Esophagus (tissue), 2 donors: ENCODE results near the gene CLSTN3. TPM values are rescaled to one million over a fixed set of nuclear protein-coding genes. Genes with fewer than 3 reads are reported as not detected.

ENCODE experiments used
- H3K27ac ChIP-seq, 2 donors: one replicate each; pipeline ENCODE4 v1.5.1; 2013; ENCODE audit warnings: low read depth in 2 of 2, mild to moderate bottlenecking in 2 of 2, inconsistent platforms in 1 of 2, low read length in 1 of 2, moderate library complexity in 1 of 2
- H3K27me3 ChIP-seq, 2 donors: one replicate each; pipeline ENCODE4 v1.6.1; 2013; ENCODE audit warnings: low read length in 2 of 2, control low read depth in 1 of 2, mild to moderate bottlenecking in 1 of 2; ENCODE audit not compliant: insufficient read depth in 2 of 2, control insufficient read depth in 1 of 2
- H3K36me3 ChIP-seq, 2 donors: one replicate each; pipeline ENCODE4 v1.6.1; 2013; ENCODE audit warnings: low read length in 1 of 2; ENCODE audit not compliant: control insufficient read depth in 2 of 2, insufficient read depth in 2 of 2
- H3K4me1 ChIP-seq, 2 donors: one replicate each; pipeline ENCODE4 v1.6.1; 2013; ENCODE audit warnings: low read length in 1 of 2; ENCODE audit not compliant: control insufficient read depth in 2 of 2, insufficient read depth in 2 of 2
- H3K4me3 ChIP-seq, 2 donors: one replicate each; pipeline ENCODE4 v1.5.1; 2013; ENCODE audit warnings: low read length in 2 of 2, mild to moderate bottlenecking in 2 of 2, low read depth in 1 of 2, moderate library complexity in 1 of 2
- H3K9me3 ChIP-seq, 2 donors: one replicate each; pipeline ENCODE4 v1.6.1; 2013; ENCODE audit warnings: mild to moderate bottlenecking in 2 of 2, low read depth in 1 of 2, low read length in 1 of 2, moderate library complexity in 1 of 2; ENCODE audit not compliant: control insufficient read depth in 2 of 2, insufficient read depth in 1 of 2
- WGBS, 2 donors: extraction: QIAGEN DNeasy Blood & Tissue Kit; methylation state at CpG; one replicate each; pipeline ENCODE4 v1.1.7; 2013; 5-methylcytosine and 5-hydroxymethylcytosine counted together
- polyA plus RNA-seq, 2 donors: library from polyadenylated mRNA; stranded (reverse); fragments of 200-250 nt; gene quantifications; one replicate each; pipeline ENCODE4 v1.2.3, GENCODE V29; 2013
- donor health status: healthy with polysubstance abuse.
- donor health status: Bipolar disorder and iron deficiency.

The CLSTN3 gene
- polyA plus RNA-seq, 2 donors: 5.3 to 12.0 TPM

DNA sequence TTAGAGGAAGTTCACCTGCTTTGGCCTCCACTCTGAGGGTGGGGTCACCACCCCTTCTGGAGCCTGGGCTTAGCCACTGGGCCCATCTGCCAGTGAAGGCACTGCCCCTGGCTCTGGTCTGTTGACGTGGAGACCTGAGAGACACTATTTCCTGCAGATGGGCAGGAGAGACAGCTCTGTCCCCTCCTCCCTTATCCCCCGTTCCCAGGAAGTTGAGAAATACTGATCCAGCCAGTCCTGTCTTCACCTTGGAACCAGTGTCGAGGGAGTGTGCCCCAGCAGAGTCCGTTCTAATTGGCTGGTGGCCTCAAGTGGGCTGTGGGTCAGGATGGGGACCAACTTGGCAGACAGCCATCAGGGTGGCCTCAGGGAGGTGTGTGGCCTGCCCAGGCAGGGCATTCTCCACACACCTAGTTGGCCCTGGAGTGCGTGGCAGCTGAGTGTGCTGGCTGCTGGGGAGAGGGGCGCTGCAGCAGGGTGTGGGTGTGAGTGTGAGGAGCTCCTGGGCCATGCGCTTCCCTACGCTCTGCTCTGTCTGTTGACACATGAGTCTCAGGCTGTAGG is 25.4 kb downstream of the CLSTN3 start:
- Histone ChIP-seq H3K4me1 (peaks cover 6 to 20% of the 10 kb centered on the region in 2 donors), H3K36me3 (peaks cover 4 to 7% of the 10 kb centered on the region in 2 donors), H3K27ac (peak overlapping the region in 1 of 2 donors; percentile 36), H3K9me3 (no peaks in the 10 kb centered on the region), H3K4me3 (no peak overlapping the region), H3K27me3 (no peaks in the 10 kb centered on the region)
- 53 to 62% methylated on average over 8 of the region's 8 CpGs for WGBS, 2 donors

- H3K4me3 ChIP-seq: no peak overlapping the region
- H3K27ac ChIP-seq: no peak overlapping the region
- H3K9me3 ChIP-seq: no peaks in the 10 kb centered on the region
- peaks cover 2 to 3% of the 10 kb centered on the region in 2 donors for H3K36me3 ChIP-seq
- no peaks in the 10 kb centered on the region for H3K27me3 ChIP-seq
- H3K4me1 ChIP-seq: peaks cover 6 to 20% of the 10 kb centered on the region in 2 donors
- WGBS, 2 donors: 74 to 77% methylated on average over 24 of the region's 24 CpGs
Measured at GRCh38 chr12:7156259-7157197, 26.4 kb downstream of the CLSTN3 start.

DNA sequence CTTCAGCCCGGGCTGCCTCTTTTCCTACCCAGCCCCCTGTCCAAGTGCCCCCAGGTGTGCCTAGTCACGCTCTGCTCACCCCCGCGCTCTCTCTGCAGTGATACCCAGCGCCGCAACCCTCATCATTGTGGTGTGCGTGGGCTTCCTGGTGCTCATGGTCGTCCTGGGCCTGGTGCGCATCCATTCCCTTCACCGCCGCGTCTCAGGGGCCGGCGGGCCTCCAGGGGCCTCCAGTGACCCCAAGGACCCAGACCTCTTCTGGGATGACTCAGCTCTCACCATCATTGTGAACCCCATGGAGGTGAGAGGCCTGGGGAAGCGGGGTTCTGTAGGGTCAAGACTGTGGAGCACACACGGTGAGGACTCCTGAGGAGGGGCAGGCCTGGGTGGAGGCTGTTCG is 27.2 kb downstream of the CLSTN3 start:
- Histone ChIP-seq H3K4me1 (peaks cover 6 to 20% of the 10 kb centered on the region in 2 donors), H3K9me3 (no peaks in the 10 kb centered on the region), H3K27ac (no peak overlapping the region), H3K36me3 (peaks cover 2 to 3% of the 10 kb centered on the region in 2 donors), H3K27me3 (no peaks in the 10 kb centered on the region), H3K4me3 (no peak overlapping the region)
- WGBS, 2 donors: 91 to 94% methylated on average over 17 of the region's 17 CpGs

GRCh38 chr12:7158781-7159609 is 28.8 kb downstream of the CLSTN3 start:
- Histone ChIP-seq H3K9me3 (no peaks in the 10 kb centered on the region), H3K4me1 (peaks cover 6 to 20% of the 10 kb centered on the region in 2 donors), H3K4me3 (no peak overlapping the region), H3K36me3 (peaks cover 2 to 3% of the 10 kb centered on the region in 2 donors), H3K27me3 (no peaks in the 10 kb centered on the region), H3K27ac (no peak overlapping the region)
- WGBS, 2 donors: 68 to 82% methylated on average over 9 to 10 of the region's 10 CpGs

- H3K36me3 ChIP-seq: peaks cover 2 to 3% of the 10 kb centered on the region in 2 donors
- H3K9me3 ChIP-seq: no peaks in the 10 kb centered on the region
- WGBS, 2 donors: 76 to 84% methylated on average over 6 to 7 of the region's 7 CpGs
- peaks cover 6 to 20% of the 10 kb centered on the region in 2 donors for H3K4me1 ChIP-seq
- no peak overlapping the region for H3K4me3 ChIP-seq
- no peak overlapping the region for H3K27ac ChIP-seq
- no peaks in the 10 kb centered on the region for H3K27me3 ChIP-seq
Measured at GRCh38 chr12:7160183-7160582, 30.0 kb downstream of the CLSTN3 start.

GRCh38 chr12:7161327-7161726 is 31.2 kb downstream of the CLSTN3 start:
- Histone ChIP-seq H3K4me3 (no peak overlapping the region), H3K27ac (no peak overlapping the region), H3K27me3 (no peaks in the 10 kb centered on the region), H3K36me3 (peaks cover 2 to 3% of the 10 kb centered on the region in 2 donors), H3K9me3 (no peaks in the 10 kb centered on the region), H3K4me1 (peaks cover 1 to 9% of the 10 kb centered on the region in 2 donors)
- WGBS, 2 donors: 86 to 93% methylated on average over 4 of the region's 4 CpGs

- H3K4me1 ChIP-seq: peaks cover 0 to 5% of the 10 kb centered on the region in 2 donors
- H3K27me3 ChIP-seq: no peaks in the 10 kb centered on the region
- peaks cover 0 to 3% of the 10 kb centered on the region in 2 donors for H3K36me3 ChIP-seq
- H3K9me3 ChIP-seq: no peaks in the 10 kb centered on the region
- WGBS, 2 donors: 80 to 86% methylated on average over 5 of the region's 5 CpGs
- H3K27ac ChIP-seq: no peak overlapping the region
- H3K4me3 ChIP-seq: no peak overlapping the region
Measured at GRCh38 chr12:7161811-7162210, 31.6 kb downstream of the CLSTN3 start.

GRCh38 chr12:7162691-7163114 is 32.5 kb downstream of the CLSTN3 start:
- peaks cover 0 to 3% of the 10 kb centered on the region in 2 donors for H3K36me3 ChIP-seq
- H3K9me3 ChIP-seq: no peaks in the 10 kb centered on the region
- no peak overlapping the region for H3K4me3 ChIP-seq
- 2 to 6% methylated on average over 19 of the region's 19 CpGs for WGBS, 2 donors
- no peaks in the 10 kb centered on the region for H3K27me3 ChIP-seq
- no peaks in the 10 kb centered on the region for H3K4me1 ChIP-seq
- H3K27ac ChIP-seq: no peak overlapping the region

DNA sequence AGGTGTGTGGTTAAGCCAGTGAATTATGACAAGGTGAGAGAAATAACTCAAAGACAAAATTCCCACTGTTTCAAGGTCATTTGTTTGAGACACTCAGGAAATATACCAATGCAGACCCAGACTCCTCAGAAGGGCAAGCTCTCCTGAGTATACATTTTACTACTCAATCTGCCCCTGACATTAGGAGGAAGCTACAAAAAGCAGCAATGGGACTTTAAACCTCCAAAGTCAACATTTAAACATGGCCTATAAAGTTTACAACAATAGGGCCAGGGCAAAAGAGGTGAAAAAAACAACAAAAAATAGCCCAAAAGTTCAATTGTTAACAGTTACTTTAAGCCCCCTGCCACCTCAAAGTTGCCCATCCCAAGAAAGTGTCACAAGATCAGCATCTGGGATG is 39.8 kb downstream of the CLSTN3 start:
- Histone ChIP-seq H3K9me3 (peaks cover 0 to 6% of the 10 kb centered on the region in 2 donors), H3K4me1 (no peaks in the 10 kb centered on the region), H3K4me3 (no peak overlapping the region), H3K27ac (no peak overlapping the region), H3K36me3 (no peaks in the 10 kb centered on the region), H3K27me3 (peaks cover 2 to 5% of the 10 kb centered on the region in 2 donors)
